IMR-90 (cell line): ENCODE data around the gene CEP95. TPM values are rescaled to one million over a fixed set of nuclear protein-coding genes. Genes with fewer than 3 reads are reported as not detected.

Experiments
- ATAC-seq: fragments of 200-7000 bp; cut with Tn5 transposase; 2 replicates; pipeline ENCODE4 v1.9.1; 2020; ENCODE audit warnings: low read depth, mild to moderate bottlenecking, moderate library complexity
- BruUV-seq: library from RNA; stranded (reverse); fragments of 400-500 nt; replicated peaks from 2 replicates; lab custom pipeline; 2021; lab: Mats Ljungman, UMichigan
- CTCF ChIA-PET: fragments of 300-600 bp; formaldehyde crosslinking; extraction: SDS; loops from one replicate; lab custom pipeline; 2021; ENCODE audit warnings: antibody characterized with exemption; lab: Yijun Ruan, JAX
- POLR2A ChIA-PET: fragments of 300-600 bp; sonication (Branson Sonifier 250); formaldehyde crosslinking; loops from one replicate; lab custom pipeline; 2022; ENCODE audit warnings: antibody characterized with exemption; ENCODE audit not compliant: unreplicated experiment; lab: Charles Lee
- DNase-seq: peaks from one replicate; pipeline ENCODE4 v3.0.0; 2013
- H2AFZ ChIP-seq: replicated peaks from 2 replicates; pipeline ENCODE3; 2013; ENCODE audit warnings: low read length, mild to moderate bottlenecking; ENCODE audit not compliant: poor library complexity
- H2AK5ac ChIP-seq: 2 replicates; pipeline ENCODE4 v1.6.1; 2013; ENCODE audit warnings: low read depth, low read length, inconsistent platforms
- H2AK9ac ChIP-seq: replicated peaks from 2 replicates; pipeline ENCODE3; 2013; ENCODE audit warnings: mild to moderate bottlenecking, low read depth, low read length, moderate library complexity; ENCODE audit not compliant: poor library complexity
- H2BK120ac ChIP-seq: 2 replicates; pipeline ENCODE4 v1.6.1; 2013; ENCODE audit warnings: low read depth, low read length, inconsistent platforms
- H2BK15ac ChIP-seq: 3 replicates; pipeline ENCODE4 v1.6.1; 2013; ENCODE audit warnings: low read depth, low read length, inconsistent platforms
- H2BK20ac ChIP-seq: 2 replicates; pipeline ENCODE4 v1.6.1; 2013; ENCODE audit warnings: low read depth, mild to moderate bottlenecking, inconsistent platforms, low read length, moderate library complexity
- H2BK5ac ChIP-seq: 2 replicates; pipeline ENCODE4 v1.6.1; 2013; ENCODE audit warnings: mild to moderate bottlenecking, low read depth, low read length, inconsistent platforms; ENCODE audit not compliant: poor library complexity, severe bottlenecking
- H3K14ac ChIP-seq: replicated peaks from 2 replicates; pipeline ENCODE4 v1.6.1; 2013; ENCODE audit warnings: low read depth, low read length, inconsistent platforms
- H3K18ac ChIP-seq: 2 replicates; pipeline ENCODE4 v1.6.1; 2013; ENCODE audit warnings: low read depth, low read length, control low read depth
- H3K23ac ChIP-seq: 2 replicates; pipeline ENCODE4 v1.6.1; 2013; ENCODE audit warnings: low read depth, low read length, inconsistent platforms
- H3K27ac ChIP-seq: 2 replicates; pipeline ENCODE4 v1.5.1; 2013; ENCODE audit warnings: mild to moderate bottlenecking, control low read depth, low read length; ENCODE audit not compliant: insufficient read depth
- H3K27me3 ChIP-seq: 2 replicates; pipeline ENCODE4 v1.6.1; 2013; ENCODE audit warnings: low read length; ENCODE audit not compliant: control insufficient read depth, insufficient read depth
- H3K36me3 ChIP-seq: 2 replicates; pipeline ENCODE4 v1.6.1; 2013; ENCODE audit warnings: low read length, mixed read lengths; ENCODE audit not compliant: control insufficient read depth, insufficient read depth
- H3K4ac ChIP-seq: 2 replicates; pipeline ENCODE4 v1.6.1; 2013; ENCODE audit warnings: low read depth, low read length, inconsistent platforms
- H3K4me1 ChIP-seq: 2 replicates; pipeline ENCODE4 v1.6.1; 2013; ENCODE audit warnings: low read length, mixed read lengths; ENCODE audit not compliant: control insufficient read depth, insufficient read depth
- H3K4me2 ChIP-seq: 2 replicates; pipeline ENCODE4 v1.6.1; 2013; ENCODE audit warnings: low read depth, mild to moderate bottlenecking, control low read depth, low read length, moderate library complexity
- H3K4me3 ChIP-seq: 2 replicates; pipeline ENCODE4 v1.5.1; 2013; ENCODE audit warnings: low read depth, mild to moderate bottlenecking, control low read depth, low read length, moderate library complexity; ENCODE audit not compliant: insufficient read depth
- H3K56ac ChIP-seq: 2 replicates; pipeline ENCODE4 v1.6.1; 2013; ENCODE audit warnings: low read length, inconsistent platforms; ENCODE audit not compliant: insufficient read depth; ENCODE audit errors: extremely low read depth
- H3K79me1 ChIP-seq, 2 experiments: 2 replicates each; pipeline ENCODE4 v1.6.1; 2013; ENCODE audit warnings: low read length in 2 of 2, inconsistent platforms in 1 of 2, low read depth in 1 of 2
- H3K9ac ChIP-seq: 2 replicates; pipeline ENCODE4 v1.6.1; 2013; ENCODE audit warnings: low read depth, low read length, control low read depth
- H3K9me1 ChIP-seq: 2 replicates; pipeline ENCODE4 v1.6.1; 2013; ENCODE audit warnings: low read length, inconsistent platforms; ENCODE audit not compliant: insufficient read depth
- H3K9me3 ChIP-seq: 2 replicates; pipeline ENCODE4 v1.6.1; 2013; ENCODE audit warnings: low read length; ENCODE audit not compliant: control insufficient read depth, insufficient read depth
- H4K20me1 ChIP-seq: 2 replicates; pipeline ENCODE4 v1.6.1; 2013; ENCODE audit warnings: low read length, inconsistent platforms; ENCODE audit not compliant: insufficient read depth
- H4K5ac ChIP-seq: 2 replicates; pipeline ENCODE4 v1.6.1; 2013; ENCODE audit warnings: mild to moderate bottlenecking, low read depth, low read length, control low read depth
- H4K8ac ChIP-seq, 2 experiments: 2 replicates each; pipeline ENCODE4 v1.6.1; 2013; ENCODE audit warnings: low read depth in 2 of 2, low read length in 2 of 2, control low read depth in 1 of 2, inconsistent platforms in 1 of 2
- H4K91ac ChIP-seq: 2 replicates; pipeline ENCODE4 v1.6.1; 2013; ENCODE audit warnings: low read depth, low read length, inconsistent platforms; ENCODE audit not compliant: insufficient read depth
- BHLHE40 ChIP-seq: fragments of 150-350 bp; IDR thresholded peaks from 2 replicates; pipeline ENCODE4 v1.6.1; 2016; ENCODE audit warnings: mild to moderate bottlenecking, low read depth, low read length
- CEBPB ChIP-seq: IDR thresholded peaks from 2 replicates; pipeline ENCODE4 v1.6.1; 2012; ENCODE audit warnings: low read depth, low read length, improper control_type of control experiment
- FOS ChIP-seq: fragments of 150-350 bp; IDR thresholded peaks from 2 replicates; pipeline ENCODE4 v1.6.1; 2016; ENCODE audit warnings: low read depth, low read length
- MAFK ChIP-seq: IDR thresholded peaks from 2 replicates; pipeline ENCODE4 v1.6.1; 2012; ENCODE audit warnings: low read depth, low read length, improper control_type of control experiment
- MXI1 ChIP-seq: IDR thresholded peaks from 2 replicates; pipeline ENCODE4 v1.6.1; 2012; ENCODE audit warnings: low read depth, mild to moderate bottlenecking, low read length, moderate library complexity, borderline replicate concordance
- POLR2A ChIP-seq: IDR thresholded peaks from 2 replicates; pipeline ENCODE4 v1.6.1; 2012; ENCODE audit warnings: mild to moderate bottlenecking, low read depth, low read length
- RAD21 ChIP-seq: IDR thresholded peaks from 2 replicates; pipeline ENCODE4 v1.6.1; 2012; ENCODE audit warnings: low read length, improper control_type of control experiment
- SMC3 ChIP-seq: fragments of 150-350 bp; IDR thresholded peaks from 2 replicates; pipeline ENCODE4 v1.6.1; 2016; ENCODE audit warnings: low read depth, mild to moderate bottlenecking, antibody characterized with exemption, low read length, moderate library complexity
- WGBS, 2 experiments: methylation state at CpG; one replicate each; pipeline versions ENCODE4 v1.1.5 to v1.1.7; 2013; ENCODE audit warnings: missing lambda C conversion rate in 2 of 2; ENCODE audit not compliant: insufficient read length in 1 of 2; ENCODE audit errors: extremely low coverage in 2 of 2; 5-methylcytosine and 5-hydroxymethylcytosine counted together
- dilution Hi-C: fragments of 300-500 bp; cut with HindIII; formaldehyde crosslinking; loops from one replicate; pipeline ENCODE4 v1.14.3; 2018; ENCODE audit warnings: low sequenced_read_pairs; ENCODE audit not compliant: unreplicated experiment
- in situ Hi-C: fragments of 300-500 bp; cut with MboI; formaldehyde crosslinking; loops from 3 replicates; pipeline ENCODE4 v1.14.3; 2019; ENCODE audit warnings: low sequenced_read_pairs, inconsistent platforms, mixed read lengths
- intact Hi-C: fragments of 100-400 bp; cut with micrococcal nuclease; formaldehyde crosslinking; loops from 2 replicates; pipeline ENCODE4 v1.10.0; 2022
- polyA plus RNA-seq, 3 experiments: library from polyadenylated mRNA; depleted of rRNA; stranded (reverse); fragments of >200 nt; gene quantifications; 2 replicates each; pipeline ENCODE4 v1.2.3, GENCODE V29; 2012; ENCODE audit warnings: low replicate concordance in 1 of 3
- total RNA-seq: library from RNA; depleted of rRNA; stranded (reverse); fragments of >200 nt; gene quantifications from 2 replicates; pipeline ENCODE4 v1.2.3, GENCODE V29; 2012
- TF ChIP-seq, protein P1 (sequence below): fragments of 150-350 bp; IDR thresholded peaks from 2 replicates; pipeline ENCODE4 v1.6.1; 2017; ENCODE audit warnings: mild to moderate bottlenecking, antibody characterized with exemption, low read length, low read depth

CEP95 gene
- total and polyA plus RNA-seq, 2 of the 4 experiments (the other 2 are of a cell fraction), result 6.1 to 13.6 TPM

- no peak overlapping the region for H2BK120ac ChIP-seq
- no peak overlapping the region for H2AK9ac ChIP-seq
- no peak overlapping the region for H2AFZ ChIP-seq
- ChIA-PET POLR2A (no interaction called here), CTCF (no interaction called here)
- no peak overlapping the region for H2BK5ac ChIP-seq
- peaks cover 78% of the 10 kb centered on the region for H4K20me1 ChIP-seq
- no peak for DNase-seq
- intact Hi-C loops (no loop called here), dilution Hi-C loops (no loop called here), in situ Hi-C loops (no loop called here)
- no peak overlapping the region for H4K5ac ChIP-seq
- H3K4me1 ChIP-seq, result peaks cover 2% of the 10 kb centered on the region; the same call in 1 of the 2 replicates
- no peak overlapping the region for H2BK20ac ChIP-seq
- H3K9me3 ChIP-seq, result no peaks in the 10 kb centered on the region
- H3K4ac ChIP-seq, result no peak overlapping the region
- no TSS peak for BruUV-seq
- no peak overlapping the region for H3K14ac ChIP-seq
- no peak overlapping the region for H4K91ac ChIP-seq
- H2BK15ac ChIP-seq, result no peak overlapping the region
- H3K56ac ChIP-seq, result no peak overlapping the region
- H2AK5ac ChIP-seq, result no peak overlapping the region
- H3K23ac ChIP-seq, result no peak overlapping the region
- H3K9me1 ChIP-seq, result peaks cover 3% of the 10 kb centered on the region; the same call in 1 of the 2 replicates
- no peak for TF ChIP-seq MXI1
- TF ChIP-seq, protein P1, sequence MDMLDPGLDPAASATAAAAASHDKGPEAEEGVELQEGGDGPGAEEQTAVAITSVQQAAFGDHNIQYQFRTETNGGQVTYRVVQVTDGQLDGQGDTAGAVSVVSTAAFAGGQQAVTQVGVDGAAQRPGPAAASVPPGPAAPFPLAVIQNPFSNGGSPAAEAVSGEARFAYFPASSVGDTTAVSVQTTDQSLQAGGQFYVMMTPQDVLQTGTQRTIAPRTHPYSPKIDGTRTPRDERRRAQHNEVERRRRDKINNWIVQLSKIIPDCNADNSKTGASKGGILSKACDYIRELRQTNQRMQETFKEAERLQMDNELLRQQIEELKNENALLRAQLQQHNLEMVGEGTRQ, result no peak
- no peak for TF ChIP-seq CEBPB
- TF ChIP-seq BHLHE40, result no peak
- no peak for TF ChIP-seq POLR2A
- TF ChIP-seq RAD21, result no peak
- no peak for TF ChIP-seq MAFK
- no peak for TF ChIP-seq SMC3
- TF ChIP-seq FOS, result no peak
- H3K36me3 ChIP-seq, result peaks cover 52% of the 10 kb centered on the region
- H4K8ac ChIP-seq, result no peak overlapping the region
- no peak for ATAC-seq
- H3K4me2 ChIP-seq, result no peak overlapping the region
- H3K79me1 ChIP-seq, result peaks cover 27 to 57% of the 10 kb centered on the region in 2 experiments
- no peak overlapping the region for H3K4me3 ChIP-seq
- WGBS, 2 experiments, result 90% methylated on average over 3 of the region's 8 CpGs; no CpG with 5 or more reads in 1 of the 2 experiments
- no peaks in the 10 kb centered on the region for H3K27me3 ChIP-seq
- no peak overlapping the region for H3K18ac ChIP-seq
- no peak overlapping the region for H3K27ac ChIP-seq
- H3K9ac ChIP-seq, result no peak overlapping the region
Observed at GRCh38 chr17:64500487-64500859, 6.3 kb upstream of the CEP95 start.
